HEK293T (cell line): Measurements from ENCODE around the gene HDAC6.

ENCODE experiments used
- ARNT ChIP-seq: fragments of 450-650 bp; IDR thresholded peaks from 2 replicates; pipeline ENCODE4 v1.6.1; 2017; ENCODE audit warnings: mild to moderate bottlenecking
- BHLHE40 ChIP-seq: fragments of 450-650 bp; IDR thresholded peaks from 2 replicates; pipeline ENCODE4 v1.6.1; 2016; ENCODE audit warnings: mild to moderate bottlenecking, moderate library complexity, borderline replicate concordance
- FOXA1 ChIP-seq: fragments of 450-650 bp; IDR thresholded peaks from 2 replicates; pipeline ENCODE4 v1.6.1; 2016; ENCODE audit warnings: mild to moderate bottlenecking
- FOXK2 ChIP-seq: fragments of 450-650 bp; IDR thresholded peaks from 2 replicates; pipeline ENCODE4 v1.6.1; 2016; ENCODE audit warnings: mild to moderate bottlenecking
- FOXM1 ChIP-seq: fragments of 450-650 bp; IDR thresholded peaks from 2 replicates; pipeline ENCODE4 v1.6.1; 2017; ENCODE audit warnings: mild to moderate bottlenecking, borderline replicate concordance
- HDGF ChIP-seq: fragments of 450-650 bp; IDR thresholded peaks from 2 replicates; pipeline ENCODE4 v1.6.1; 2017; ENCODE audit warnings: antibody characterized with exemption, borderline replicate concordance
- L3MBTL2 ChIP-seq: fragments of 450-650 bp; conservative IDR thresholded peaks from 2 replicates; pipeline ENCODE4 v1.6.1; 2016; ENCODE audit warnings: mild to moderate bottlenecking
- LEF1 ChIP-seq: fragments of 450-650 bp; IDR thresholded peaks from 2 replicates; pipeline ENCODE4 v1.6.1; 2017; ENCODE audit warnings: mild to moderate bottlenecking, borderline replicate concordance
- NFRKB ChIP-seq: fragments of 450-650 bp; IDR thresholded peaks from 2 replicates; pipeline ENCODE4 v1.6.1; 2016; ENCODE audit warnings: mild to moderate bottlenecking, moderate library complexity
- SP1 ChIP-seq: fragments of 450-650 bp; IDR thresholded peaks from 2 replicates; pipeline ENCODE4 v1.6.1; 2017
- SUZ12 ChIP-seq: fragments of 450-650 bp; IDR thresholded peaks from 2 replicates; pipeline ENCODE4 v1.6.1; 2016; ENCODE audit warnings: mild to moderate bottlenecking

- TF ChIP-seq BHLHE40 (no peak), HDGF (no peak), NFRKB (no peak), FOXA1 (no peak), ARNT (no peak), L3MBTL2 (no peak), SP1 (no peak), LEF1 (no peak), FOXK2 (no peak), FOXM1 (no peak), SUZ12 (no peak)
Observed at GRCh38 chrX:48854898-48855297, 53.0 kb downstream of the HDAC6 start.
